ENCODE data around the gene CMIP.

Gene CMIP

GRCh38 chr16:81549547-81550431, 105.2 kb downstream of the CMIP start:
- no peak for DNase-seq (ENCODE audit: low read depth in 2 of 2)

- DNase-seq (ENCODE audit: low read depth in 2 of 2): no peak
These were observed 105.8 kb downstream of the CMIP start for GRCh38 chr16:81550432-81550808.

GRCh38 chr16:81551151-81551808, 106.7 kb downstream of the CMIP start:
- no peak for DNase-seq (ENCODE audit: low read depth in 2 of 2)

GRCh38 chr16:81551821-81552304, 107.3 kb downstream of the CMIP start:
- no peak for DNase-seq (ENCODE audit: low read depth in 2 of 2)

- DNase-seq (ENCODE audit: low read depth in 2 of 2): no peak
These were observed 108.1 kb downstream of the CMIP start for GRCh38 chr16:81552743-81553079.

DNA sequence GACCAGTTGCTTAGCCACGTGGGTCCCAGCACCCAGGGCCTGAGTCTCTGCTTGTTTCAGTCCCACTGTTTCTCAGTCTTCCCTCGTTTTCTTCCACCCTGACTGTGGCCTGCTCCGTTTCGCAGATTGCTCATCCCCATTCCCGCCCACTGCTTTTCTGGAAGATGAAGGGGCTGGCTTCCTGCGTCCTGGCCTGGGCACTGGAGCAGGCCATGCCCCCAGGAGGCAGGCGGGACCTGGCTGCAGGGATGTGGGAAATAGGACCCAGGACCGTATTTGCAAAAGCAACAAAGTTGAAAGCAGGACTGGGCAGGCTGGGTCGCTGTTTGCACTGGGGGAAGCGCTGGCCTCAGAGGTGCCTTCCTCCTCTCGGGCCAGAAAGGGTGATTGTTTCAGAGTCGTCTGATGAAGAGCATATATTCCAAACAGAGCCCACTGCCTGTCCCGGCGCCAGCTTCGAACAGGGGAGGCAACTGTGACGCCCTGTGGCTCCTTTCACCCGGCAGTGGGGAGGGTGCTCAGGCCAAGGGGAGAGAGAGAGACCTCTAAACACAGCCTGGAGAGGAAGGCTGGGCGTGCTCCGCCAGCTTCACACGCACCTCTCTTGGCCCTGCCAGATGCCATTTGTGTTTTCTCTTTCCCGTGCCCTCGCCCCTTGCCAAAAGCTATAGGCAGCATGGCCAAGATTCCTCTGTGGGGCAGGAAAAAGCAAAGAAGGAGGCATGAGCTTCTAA, 108.6 kb downstream of the CMIP start:
- DNase-seq (ENCODE audit: low read depth in 2 of 2): no peak

DNA sequence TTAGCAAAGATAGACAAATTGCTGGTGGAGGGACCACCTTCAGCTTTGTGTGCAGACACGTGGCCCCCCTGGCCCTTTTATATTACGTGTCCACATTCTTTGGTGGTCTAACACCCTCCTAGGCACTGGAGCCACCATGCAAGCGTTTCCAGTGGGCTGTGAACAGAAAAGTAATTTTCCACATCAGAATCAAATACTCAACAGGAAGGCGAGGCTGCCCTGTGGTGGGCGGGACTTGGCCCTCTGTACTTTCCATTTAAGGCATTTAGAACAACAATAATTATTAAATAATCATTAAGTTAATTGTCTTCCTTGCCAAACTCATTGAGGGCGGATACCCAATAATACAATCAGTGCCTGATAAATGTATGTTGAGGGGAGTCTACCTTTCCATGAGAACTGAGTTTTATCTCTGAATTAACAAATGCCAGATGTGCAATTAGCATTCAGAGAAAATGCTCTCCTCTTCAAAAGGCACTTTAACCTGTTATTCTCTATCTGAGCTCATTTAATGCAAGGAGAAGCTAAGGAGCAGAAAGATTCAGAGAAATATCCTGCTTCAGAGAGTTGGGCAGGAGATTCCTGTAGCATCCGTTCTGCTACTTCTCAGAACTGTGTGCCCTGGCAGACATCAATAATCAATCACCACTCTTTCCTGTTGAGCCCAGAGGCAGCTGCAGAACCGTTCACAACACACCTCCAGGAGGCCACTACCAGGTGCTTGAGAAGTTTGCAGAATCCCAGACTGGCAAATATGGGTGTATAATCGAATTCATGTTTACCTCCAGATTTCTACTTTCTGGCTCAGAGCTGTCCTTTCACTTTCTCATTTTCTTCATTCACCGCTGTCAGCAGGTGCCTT, 109.4 kb downstream of the CMIP start:
- DNase-seq (ENCODE audit: low read depth in 2 of 2): no peak

GRCh38 chr16:81554979-81555378, 110.4 kb downstream of the CMIP start:
- DNase-seq (ENCODE audit: low read depth in 2 of 2): no peak

DNA sequence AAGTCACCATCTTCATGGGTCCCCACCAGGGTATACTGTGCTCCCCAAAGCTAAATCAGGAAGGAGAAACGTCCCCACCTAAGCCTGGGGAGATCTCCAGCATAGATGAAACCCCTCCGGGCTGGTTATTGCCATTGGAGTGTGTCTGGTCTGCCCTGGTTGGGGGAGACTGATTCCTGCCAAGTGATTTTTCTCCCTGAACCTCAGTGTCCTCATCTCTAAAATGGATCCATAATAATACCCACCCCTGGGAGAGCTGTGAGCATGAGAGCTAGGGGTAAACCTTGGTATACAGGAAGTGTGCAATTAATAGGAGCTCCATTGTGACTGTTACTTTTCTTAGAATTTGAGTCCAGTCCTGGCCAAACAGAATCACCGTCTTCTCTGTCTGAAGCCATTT, 111.1 kb downstream of the CMIP start:
- DNase-seq (ENCODE audit: low read depth in 2 of 2): no peak

- DNase-seq (ENCODE audit: low read depth in 2 of 2): no peak
These were observed 112.2 kb downstream of the CMIP start for GRCh38 chr16:81556715-81557284.

DNA sequence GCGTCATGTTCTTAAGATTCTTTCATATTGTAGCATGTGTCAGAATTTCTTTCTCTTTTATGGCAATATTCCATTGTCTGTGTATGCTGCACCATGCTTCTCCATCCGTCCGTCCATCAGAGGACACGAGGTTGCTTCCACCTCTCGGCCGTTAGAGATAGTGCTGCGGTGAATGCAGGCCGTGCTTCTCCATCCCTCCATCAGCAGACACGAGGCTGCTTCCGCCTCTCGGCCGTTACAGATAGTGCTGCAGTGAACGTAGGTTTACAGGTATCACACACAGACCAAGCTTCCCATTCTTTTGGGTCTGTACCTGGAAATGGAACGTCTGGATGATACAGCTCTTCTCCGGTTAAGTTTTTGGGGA, 113.5 kb downstream of the CMIP start:
- DNase-seq (ENCODE audit: low read depth in 2 of 2): no peak

- no peak for DNase-seq (ENCODE audit: low read depth in 2 of 2)
These were observed 114.0 kb downstream of the CMIP start for GRCh38 chr16:81558444-81559175.

DNA sequence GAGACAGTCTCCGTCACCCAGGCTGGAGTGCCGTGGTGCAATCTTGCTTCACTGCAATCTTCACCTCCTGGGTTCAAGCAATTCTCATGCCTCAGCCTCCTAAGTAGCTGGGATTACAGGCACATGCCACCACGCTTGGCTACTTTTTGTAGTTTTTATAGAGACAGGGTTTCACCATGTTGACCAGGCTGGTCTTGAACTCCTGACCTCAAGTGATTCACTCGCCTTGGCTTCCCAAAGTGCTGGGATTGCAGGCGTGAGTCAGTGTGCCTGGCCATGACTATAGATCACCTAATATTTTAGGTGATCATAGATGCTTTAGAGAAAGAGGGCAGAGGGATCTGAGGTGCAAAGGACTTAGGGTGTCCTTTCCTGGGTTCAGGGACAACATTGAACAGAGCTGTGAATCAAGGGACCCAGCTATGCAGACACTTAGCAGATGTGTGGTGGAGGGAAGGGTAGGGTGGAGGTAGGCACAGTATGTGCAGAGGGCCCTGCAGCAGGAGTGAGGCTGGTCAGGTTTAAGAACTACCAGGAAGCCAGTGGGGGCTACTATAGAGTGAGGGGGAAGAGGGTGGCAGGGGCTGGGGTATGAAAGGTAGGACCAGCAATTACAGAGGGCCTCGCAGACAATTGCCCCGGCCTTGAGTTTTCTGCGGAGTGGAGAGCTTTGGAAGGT, 116.5 kb downstream of the CMIP start:
- no peak for DNase-seq (ENCODE audit: low read depth in 2 of 2)

DNA sequence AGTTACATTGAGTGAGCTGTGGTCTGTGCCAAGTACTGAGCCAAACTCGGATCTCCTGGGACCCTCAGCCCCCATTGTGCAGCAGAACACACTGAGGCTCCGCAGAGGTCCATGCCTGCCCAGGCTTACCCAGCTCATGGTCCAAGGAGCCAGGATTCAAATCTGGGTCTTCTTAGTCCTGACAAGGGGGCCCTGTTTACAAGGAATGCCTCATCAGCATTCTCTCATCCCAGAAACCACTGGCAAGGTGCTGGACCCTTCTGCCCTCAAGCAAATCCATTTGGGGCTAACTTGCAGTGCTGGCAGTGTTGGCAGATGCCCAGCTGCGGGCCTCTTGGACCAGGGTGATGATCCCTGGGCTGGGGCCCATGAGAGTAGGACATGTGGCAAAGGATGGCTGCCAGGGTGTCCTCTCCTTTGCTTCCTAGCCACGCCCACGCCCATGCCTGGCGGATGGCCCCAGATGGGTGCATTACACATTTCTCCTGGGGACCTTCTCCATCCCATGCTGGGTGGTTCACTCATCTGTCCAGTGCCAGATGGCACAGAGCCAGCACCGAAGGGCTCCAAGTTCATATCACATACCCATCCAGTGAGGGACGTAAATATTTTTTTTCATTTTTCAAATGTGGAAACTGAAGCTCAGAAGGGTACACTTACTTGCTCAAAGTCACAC, 117.7 kb downstream of the CMIP start:
- DNase-seq (ENCODE audit: low read depth in 2 of 2): no peak

DNA sequence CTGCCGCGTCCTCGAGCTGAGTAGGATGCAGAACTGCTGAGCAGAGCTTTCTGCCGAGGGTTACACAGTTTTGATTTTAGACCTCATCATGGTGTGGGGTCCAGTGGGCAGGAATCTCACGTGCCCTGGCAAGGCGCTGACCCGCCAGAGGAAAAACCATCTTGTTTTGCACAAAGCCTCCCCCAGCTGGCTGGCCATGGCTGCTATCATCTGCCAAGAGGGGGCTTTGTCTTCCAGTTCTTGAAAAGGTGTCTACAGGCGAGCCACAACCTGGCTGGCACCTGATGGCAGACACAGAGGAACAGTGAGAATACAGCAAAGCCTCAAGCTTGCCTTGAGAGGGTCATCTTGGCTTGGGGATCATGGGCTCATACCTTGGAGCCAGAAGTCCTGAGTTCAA, 118.3 kb downstream of the CMIP start:
- no peak for DNase-seq (ENCODE audit: low read depth in 2 of 2)

DNA sequence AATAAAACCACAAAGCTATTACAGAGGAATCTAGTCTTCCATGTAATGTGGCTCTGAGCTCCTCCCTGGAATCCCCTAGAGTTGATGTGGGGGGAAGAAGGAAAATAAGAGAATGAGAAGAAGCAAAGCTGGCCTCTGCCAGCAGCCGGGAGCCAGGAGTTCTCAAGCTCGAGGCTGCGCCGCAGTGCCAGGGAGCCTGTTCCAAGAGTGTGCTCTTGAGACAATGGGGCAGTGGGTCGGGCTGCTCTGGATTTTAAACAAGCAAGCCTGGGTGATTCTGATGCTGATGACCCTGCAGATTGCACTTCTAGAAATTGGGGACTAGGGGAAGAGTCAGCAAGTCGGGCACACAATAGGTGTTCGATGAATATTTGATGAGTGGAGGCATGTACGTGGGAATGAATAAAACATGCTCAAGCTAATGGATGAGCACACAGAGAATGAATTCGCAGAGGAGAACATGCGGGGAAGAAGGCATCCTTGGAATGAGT, 119.9 kb downstream of the CMIP start:
- no peak for DNase-seq (ENCODE audit: low read depth in 2 of 2)

DNA sequence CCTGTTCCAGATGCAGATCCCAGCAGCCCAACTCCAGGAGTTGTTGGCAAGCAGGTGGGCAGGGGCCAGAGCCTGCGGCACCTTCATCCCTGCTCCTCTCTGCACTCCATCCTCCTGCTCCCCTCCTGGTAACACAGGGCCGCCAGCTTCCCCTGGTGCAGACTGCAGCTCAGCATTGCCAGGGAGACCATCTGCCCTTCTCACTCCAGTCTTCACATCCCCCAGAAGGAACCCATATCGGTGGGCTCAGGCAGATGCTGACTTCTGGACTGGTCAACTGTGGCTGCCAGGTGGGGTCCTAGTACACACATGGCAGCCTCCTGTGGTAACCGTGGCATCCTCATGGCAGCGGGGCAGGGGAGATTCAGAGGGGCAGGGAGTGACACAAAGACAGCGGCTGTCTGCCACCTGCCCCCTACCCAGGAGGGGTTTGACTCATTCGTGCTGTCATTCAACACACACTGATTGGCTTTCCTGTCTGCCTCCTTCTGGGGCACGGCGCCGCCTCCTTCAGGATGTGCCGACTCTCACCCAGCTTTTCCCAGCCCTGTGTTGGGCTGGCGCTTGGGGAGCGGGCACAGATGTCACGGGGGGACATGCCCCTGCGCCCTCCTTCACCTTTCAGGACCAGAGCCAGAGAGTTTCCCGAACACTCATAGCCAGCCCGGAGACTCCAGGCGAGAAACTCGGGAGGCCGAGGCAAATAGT, 120.9 kb downstream of the CMIP start:
- no peak for DNase-seq (ENCODE audit: low read depth in 2 of 2)

DNA sequence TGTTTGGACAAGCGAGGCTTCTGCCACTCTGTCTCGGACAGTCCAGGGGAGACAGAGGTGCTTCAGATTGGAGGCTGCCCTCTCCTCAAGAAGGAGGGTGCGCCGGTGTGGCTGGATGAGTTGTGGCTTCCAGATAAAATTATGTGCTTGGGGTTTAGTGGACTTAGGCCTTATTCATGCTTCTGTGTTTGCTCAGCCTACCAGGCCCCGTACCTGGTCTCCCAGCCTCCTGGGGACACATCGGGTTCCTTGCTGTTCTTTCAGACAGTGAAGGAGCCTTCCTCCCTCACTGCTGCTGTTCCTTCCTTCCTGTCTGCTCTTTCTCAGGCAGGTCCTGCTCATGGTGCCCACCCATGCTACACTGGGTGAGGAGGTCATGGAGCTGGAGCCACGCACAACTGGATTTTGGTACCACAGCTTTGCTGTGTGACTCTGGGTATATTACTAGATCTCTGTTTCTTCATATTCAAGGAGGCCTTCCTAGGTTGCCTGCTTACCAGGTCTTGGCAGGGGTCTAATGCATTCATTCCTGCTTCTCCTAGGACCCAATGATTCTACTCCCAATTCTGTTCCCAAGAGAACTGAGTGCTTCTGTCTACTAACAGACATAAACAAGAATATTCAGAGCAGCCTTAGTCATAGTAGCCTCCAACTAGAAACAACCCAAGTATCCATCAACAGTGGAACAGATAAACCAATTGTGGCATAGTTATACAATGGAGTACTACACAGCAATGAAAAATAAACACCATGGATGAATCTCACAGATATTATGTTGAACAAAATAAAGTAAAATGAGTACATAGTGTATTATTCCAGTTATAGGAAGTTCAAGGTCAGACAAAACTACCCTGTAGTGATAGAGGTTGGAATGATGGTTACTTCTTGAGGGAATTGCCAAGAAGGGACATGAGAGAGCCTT, 121.7 kb downstream of the CMIP start:
- no peak for DNase-seq (ENCODE audit: low read depth in 2 of 2)
